Measurements from ENCODE around the gene ERI3. TPM values are rescaled to one million over a fixed set of nuclear protein-coding genes. Genes with fewer than 3 reads are reported as not detected.

ERI3 gene
- total RNA-seq, 1 donor from 2014 or later: 96.1 TPM

DNA sequence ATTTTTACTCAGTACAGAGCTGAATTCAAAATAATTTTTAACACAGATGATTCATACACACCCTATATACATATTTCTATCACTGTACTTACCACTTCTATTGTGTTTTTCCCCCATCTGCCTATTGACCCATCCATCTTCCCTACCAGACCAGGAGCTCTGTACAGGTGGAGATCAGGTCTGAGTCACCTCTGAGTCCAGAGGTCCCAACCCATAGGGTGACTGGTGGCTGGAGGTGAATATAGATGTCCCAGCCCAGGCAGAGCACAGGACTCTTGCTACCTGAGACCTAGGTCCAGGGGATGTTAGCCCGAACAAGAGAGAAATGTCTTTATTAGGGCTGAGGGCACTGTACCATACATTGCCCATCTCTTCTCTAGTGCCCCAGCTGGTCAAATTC, 87.0 kb downstream of the ERI3 start:
- H3K36me3 Mint-ChIP-seq (ENCODE audit: insufficient read depth): peaks cover 2% of the 10 kb centered on the region

DNA sequence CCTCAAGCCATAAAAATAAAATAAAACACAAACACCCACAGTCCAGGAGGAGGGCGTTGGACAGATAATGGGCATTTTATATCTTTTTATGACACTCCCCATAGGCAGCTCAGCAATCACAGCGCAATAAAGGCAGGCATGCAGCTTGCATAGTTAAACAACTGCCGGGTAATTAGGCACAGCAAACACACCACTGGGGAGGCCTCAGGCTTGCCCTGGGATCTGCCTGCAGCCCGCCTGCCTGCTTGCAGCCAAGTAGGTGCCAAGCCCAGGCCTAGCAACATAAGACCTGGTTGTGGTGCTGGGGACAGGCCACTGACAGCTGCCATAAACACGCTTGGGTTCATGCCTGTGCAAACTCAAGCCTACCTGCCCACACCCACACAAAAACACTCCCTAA, 87.6 kb downstream of the ERI3 start:
- no peak overlapping the region for H3K27ac Mint-ChIP-seq
- H3K27me3 Mint-ChIP-seq: no peaks in the 10 kb centered on the region
- DNase-seq (ENCODE audit: low spot score, unreplicated experiment): no peak
- H3K9me3 Mint-ChIP-seq (ENCODE audit: low read depth): no peaks in the 10 kb centered on the region
- TF ChIP-seq CTCF (IDR thresholded peaks at IDR 0.05; ENCODE audit: unreplicated experiment): no peak
- H3K4me3 Mint-ChIP-seq (ENCODE audit: low read depth): no peak overlapping the region
- peaks cover 4% of the 10 kb centered on the region for H3K36me3 Mint-ChIP-seq (ENCODE audit: insufficient read depth)
- peaks cover 2% of the 10 kb centered on the region for H3K4me1 Mint-ChIP-seq (ENCODE audit: low read depth)

More for the DNA sequence above, 87.0 kb downstream of the ERI3 start:
- no peak for TF ChIP-seq CTCF (IDR thresholded peaks at IDR 0.05; ENCODE audit: unreplicated experiment)
- Mint-ChIP-seq H3K4me1 (ENCODE audit: low read depth) (peaks cover 2% of the 10 kb centered on the region), H3K27ac (no peak overlapping the region), H3K27me3 (no peaks in the 10 kb centered on the region), H3K4me3 (ENCODE audit: low read depth) (no peak overlapping the region), H3K9me3 (ENCODE audit: low read depth) (no peaks in the 10 kb centered on the region)
- DNase-seq (ENCODE audit: low spot score, unreplicated experiment): no peak

DNA sequence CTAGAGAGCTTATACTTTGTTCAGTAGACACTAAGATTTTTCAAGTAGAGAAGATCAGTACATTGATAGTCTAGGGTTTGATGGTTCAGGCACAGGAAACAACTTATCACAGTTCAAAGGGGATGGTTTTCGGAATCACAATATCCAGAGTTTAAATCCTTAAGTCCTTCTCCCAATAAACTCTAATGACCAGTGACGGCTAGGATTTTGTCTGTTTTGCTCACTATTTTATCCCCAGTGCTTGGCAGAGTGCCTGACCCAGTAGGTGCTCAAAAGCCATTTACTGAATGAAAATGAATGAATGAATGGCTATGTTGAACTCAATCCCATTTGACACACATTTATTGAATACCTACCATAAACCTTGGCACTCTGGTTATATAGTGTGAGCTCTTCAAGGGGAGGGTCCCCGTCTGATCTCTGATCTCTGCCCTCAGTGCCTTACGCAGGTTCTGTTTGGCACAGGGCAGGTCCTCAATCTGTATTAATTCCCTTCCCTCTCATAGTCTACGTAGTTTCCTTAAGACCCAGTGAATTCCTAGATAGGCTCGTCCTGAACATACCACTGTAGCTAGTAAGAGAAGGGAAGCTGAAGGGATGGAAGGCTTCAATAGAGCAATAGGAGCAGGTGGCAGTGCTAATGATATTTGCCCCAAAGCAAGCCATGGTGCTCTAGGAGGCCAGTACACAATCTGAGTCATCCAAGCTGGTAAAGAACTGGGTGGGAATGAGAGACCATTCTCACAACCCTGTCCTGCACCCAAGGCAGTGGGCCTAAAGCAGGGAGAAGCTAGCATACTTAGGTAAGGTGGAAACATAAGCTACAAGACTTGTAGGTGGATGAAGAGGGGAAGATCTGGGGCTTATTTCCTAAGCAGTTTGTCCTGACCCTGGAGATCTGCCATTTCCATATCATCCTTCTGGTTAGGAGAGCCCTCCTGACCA, 88.4 kb downstream of the ERI3 start:
- Mint-ChIP-seq H3K27me3 (no peaks in the 10 kb centered on the region), H3K27ac (no peak overlapping the region), H3K4me1 (ENCODE audit: low read depth) (peaks cover 9% of the 10 kb centered on the region), H3K9me3 (ENCODE audit: low read depth) (no peaks in the 10 kb centered on the region), H3K36me3 (ENCODE audit: insufficient read depth) (peaks cover 7% of the 10 kb centered on the region), H3K4me3 (ENCODE audit: low read depth) (no peak overlapping the region)
- DNase-seq (ENCODE audit: low spot score, unreplicated experiment): no peak
- no peak for TF ChIP-seq CTCF (IDR thresholded peaks at IDR 0.05; ENCODE audit: unreplicated experiment)

DNA sequence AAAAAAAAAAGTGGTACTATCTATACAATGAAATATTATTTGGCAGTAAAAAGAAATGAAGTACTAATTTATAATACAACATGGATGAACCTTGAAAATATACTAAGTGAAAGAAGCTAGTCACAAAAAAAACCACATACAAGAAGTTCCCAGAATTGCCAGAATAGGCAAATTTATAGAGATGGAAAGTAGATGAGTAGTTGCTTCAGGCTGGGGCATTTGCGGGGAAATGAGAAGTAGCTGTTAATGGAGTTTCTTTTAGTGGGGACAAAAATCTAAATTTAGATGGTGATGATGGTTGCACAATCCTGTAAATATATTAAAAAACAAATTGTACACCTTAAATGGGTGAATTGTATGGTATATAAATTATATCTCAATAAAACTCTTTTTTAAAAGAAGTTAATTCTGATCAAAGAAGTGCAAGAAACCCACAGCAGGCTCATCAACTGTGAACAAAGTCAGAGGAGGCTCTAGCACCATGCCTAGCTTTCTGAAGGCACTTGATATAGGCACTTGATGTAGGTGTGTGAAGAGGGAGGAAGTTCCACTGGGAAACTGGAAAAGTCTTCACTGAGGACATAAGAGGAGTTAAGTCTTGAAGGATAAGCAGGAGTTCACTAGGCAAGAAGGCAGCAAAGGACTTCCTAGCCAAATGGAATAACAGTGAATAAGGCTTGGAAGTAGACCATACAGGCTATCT, 89.2 kb downstream of the ERI3 start:
- peaks cover 8% of the 10 kb centered on the region for H3K36me3 Mint-ChIP-seq (ENCODE audit: insufficient read depth)
- H3K4me3 Mint-ChIP-seq (ENCODE audit: low read depth): no peak overlapping the region
- H3K4me1 Mint-ChIP-seq (ENCODE audit: low read depth): peaks cover 17% of the 10 kb centered on the region
- DNase-seq (ENCODE audit: low spot score, unreplicated experiment): no peak
- H3K27ac Mint-ChIP-seq: no peak overlapping the region
- TF ChIP-seq CTCF (IDR thresholded peaks at IDR 0.05; ENCODE audit: unreplicated experiment): no peak
- H3K9me3 Mint-ChIP-seq (ENCODE audit: low read depth): no peaks in the 10 kb centered on the region
- no peaks in the 10 kb centered on the region for H3K27me3 Mint-ChIP-seq

DNA sequence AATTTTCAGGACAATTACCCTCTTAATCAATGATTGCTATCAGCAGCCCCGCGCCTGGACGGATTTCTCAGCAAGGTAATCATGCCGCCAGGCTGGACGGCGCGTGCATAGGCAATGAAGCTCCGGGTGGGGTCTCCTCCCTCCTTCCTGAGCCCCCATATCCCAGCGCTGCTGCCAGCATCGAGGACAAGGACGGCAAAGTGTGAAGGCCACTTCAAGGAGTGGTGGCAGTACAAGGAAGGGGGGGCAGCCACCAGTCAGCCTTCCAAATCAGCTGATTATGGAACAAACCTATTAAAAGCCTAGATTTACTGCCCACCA, 90.6 kb downstream of the ERI3 start:
- Mint-ChIP-seq H3K27me3 (no peaks in the 10 kb centered on the region), H3K27ac (no peak overlapping the region), H3K36me3 (ENCODE audit: insufficient read depth) (peaks cover 8% of the 10 kb centered on the region), H3K4me3 (ENCODE audit: low read depth) (no peak overlapping the region), H3K9me3 (ENCODE audit: low read depth) (no peaks in the 10 kb centered on the region), H3K4me1 (ENCODE audit: low read depth) (peaks cover 20% of the 10 kb centered on the region)
- DNase-seq (ENCODE audit: low spot score, unreplicated experiment): no peak
- TF ChIP-seq CTCF (IDR thresholded peaks at IDR 0.05; ENCODE audit: unreplicated experiment): no peak

All from progenitor cell of endocrine pancreas (in vitro differentiated cells).